ENCODE data around the gene HDAC4.

Gene HDAC4

GRCh38 chr2:239322416-239323086, 78.3 kb downstream of the HDAC4 start:
- DNase-seq: no peak

GRCh38 chr2:239321596-239322415, 79.0 kb downstream of the HDAC4 start:
- no peak for DNase-seq

DNA sequence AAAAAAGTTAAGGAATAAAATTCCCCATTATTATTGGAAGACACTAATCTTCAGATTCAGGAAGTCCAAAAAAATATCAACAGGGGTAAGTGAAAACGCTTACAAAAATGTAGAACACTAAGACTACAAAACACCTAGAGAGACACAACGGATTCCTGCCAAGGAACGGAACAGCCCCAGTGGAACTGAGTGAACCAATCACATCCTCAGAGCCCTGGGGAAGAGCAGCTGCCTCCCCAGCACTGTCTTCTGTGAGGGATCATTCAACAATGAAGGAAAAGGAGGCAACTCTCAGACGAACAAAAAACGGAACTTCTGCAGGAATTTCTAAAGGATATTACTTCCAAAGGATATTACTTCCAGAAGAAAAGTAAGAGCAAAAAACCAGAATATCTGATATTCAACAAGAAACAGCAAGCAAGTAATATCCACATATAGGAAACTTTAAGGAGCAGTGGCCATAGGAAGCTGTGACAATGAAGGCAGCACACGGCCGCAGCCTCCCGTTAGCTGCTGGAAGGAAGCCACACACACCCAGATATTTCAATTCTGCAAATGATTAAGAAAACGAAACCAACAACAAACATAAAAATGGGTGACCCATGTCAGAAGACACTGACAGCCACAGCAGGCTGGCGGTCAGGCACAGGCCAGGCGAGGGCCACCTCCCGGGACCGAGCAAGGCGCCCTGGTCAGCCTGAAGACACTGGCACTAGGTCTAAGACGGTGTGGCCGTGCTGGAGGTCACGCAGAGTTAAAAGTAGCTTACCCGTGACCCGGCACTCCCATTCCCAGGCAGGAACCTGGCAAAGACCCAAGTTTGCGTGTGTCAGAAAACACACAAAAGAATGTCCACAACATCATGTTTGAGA, 81.8 kb downstream of the HDAC4 start:
- no peak for DNase-seq

DNA sequence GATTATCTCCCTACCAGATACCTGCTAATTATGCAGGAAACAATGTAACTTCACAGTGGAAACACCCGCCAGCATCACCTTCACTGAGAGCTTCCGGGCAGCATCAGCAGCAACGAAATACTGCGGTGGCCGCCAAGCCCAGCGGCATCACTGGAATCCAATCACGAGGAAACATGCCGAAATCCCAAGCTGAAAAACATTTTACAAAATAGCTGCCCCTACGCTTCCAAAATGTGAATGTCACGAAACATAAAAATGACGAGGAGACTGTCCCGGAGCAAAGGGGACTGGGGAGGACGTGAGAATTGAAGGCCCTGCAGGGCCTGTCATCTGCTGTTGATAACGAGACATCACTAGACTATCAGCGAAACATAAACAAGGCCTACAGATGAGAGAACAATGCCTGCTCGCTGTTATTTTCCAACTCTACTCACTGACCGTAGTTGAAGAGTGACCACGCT, 82.6 kb downstream of the HDAC4 start:
- no peak for DNase-seq

DNA sequence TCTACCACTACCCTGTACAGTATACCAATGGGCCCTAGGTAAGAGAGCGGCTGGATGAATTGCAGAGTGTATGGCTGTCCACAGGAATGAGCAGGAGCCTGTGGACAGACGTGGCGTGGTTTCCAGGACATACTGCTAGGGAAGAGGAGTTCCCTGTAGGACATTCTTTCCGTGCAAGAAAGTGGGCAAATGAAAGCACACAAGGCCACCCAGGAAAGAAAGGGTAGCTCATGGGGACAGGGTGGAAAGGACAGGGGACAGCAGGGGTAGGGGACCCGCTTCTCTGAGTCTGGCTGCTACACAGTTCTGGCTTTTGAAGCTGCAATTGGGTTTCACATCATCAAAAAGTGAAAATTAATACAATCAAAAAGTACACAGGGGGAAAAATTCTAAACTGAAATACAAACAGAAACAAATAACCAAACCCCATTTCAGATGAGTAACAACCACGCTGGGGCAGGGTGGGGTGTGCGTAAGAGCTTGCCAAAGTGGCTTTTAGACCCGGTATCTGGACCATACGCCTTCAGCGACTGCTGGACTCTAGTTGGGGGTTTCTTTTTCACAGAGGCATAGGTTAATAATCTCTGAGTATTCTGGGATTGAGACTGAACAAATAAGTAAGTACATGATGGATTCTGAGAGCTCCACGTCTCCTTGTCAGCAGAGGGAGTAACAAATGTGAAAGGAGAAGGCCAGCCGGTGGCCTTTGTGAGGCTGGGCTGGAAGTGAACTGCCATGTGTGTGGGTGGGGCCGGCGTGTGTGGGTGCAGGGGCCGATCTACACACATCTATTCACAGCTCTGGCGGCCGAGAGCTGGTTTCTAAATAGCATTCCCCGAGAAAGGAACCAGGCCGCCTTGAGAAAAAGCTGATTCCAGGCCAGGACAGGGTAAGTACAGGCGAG, 84.0 kb downstream of the HDAC4 start:
- no peak for DNase-seq

- no peak for DNase-seq
These were observed 85.5 kb downstream of the HDAC4 start for GRCh38 chr2:239315308-239315707.

DNA sequence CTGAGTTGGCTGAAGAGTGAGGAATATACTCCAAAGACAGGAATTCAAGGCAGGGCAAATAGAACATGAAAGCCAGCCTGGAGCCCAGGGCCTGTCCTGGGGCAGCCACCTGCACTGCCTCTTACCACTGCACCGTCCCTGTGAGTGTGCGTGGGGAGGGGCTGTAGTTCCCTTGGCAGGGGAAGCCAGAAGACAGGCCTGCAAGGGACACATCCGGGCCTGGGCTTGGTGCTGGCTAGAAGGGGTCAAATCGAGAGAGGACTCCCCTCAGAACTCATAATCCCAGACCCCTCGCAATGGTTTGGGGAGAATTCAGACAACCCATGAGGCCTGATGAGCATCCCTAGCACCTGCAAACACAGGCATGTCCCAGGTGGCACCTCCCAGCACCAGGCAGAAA, 87.0 kb downstream of the HDAC4 start:
- DNase-seq: no peak

- no peak for DNase-seq
These were observed 87.8 kb downstream of the HDAC4 start for GRCh38 chr2:239312741-239313667.

- no peak for DNase-seq
These were observed 88.7 kb downstream of the HDAC4 start for GRCh38 chr2:239312081-239312511.

DNA sequence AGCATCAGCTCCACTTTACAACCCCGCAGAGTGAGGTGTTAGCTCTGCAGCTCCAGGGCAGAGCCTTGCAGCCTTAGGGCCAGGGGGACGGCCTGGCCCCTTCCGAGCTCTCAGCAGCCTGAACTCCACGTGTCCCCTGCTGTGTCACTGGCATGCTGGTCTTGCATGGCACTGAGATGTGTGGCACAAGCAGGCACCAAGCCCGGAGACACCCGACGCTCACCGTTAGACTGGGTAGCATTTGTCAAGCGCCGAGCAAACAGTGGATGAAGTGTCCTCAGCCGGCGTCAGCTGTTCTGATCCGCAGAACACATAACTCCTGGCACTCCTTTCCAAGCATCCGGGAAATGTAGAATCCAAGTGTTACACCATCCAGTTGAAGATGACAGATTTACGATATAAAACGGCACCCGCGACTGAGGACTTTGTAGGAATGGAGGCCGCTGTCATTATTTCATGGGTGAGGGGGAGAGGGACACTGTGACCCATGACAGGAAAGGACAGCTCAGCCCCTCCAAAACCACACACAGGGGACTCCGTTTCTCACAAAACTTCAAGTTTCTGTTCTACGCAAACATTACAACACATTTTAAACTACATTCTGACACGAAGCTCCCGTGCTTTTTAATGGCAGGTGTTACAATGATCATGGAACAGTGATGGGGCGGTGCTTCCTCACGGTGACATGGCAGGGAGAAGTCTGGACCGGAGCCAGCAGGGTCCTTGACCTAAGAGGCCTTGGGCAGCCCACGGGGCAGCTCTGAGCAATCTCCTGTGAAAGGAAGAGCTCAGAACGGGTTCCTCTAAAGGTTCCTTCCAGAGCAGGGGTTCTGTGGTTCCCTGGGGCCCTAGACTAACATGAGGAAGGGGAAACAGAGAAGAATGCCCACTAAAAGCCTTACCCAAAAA, 89.4 kb downstream of the HDAC4 start:
- DNase-seq: no peak

DNA sequence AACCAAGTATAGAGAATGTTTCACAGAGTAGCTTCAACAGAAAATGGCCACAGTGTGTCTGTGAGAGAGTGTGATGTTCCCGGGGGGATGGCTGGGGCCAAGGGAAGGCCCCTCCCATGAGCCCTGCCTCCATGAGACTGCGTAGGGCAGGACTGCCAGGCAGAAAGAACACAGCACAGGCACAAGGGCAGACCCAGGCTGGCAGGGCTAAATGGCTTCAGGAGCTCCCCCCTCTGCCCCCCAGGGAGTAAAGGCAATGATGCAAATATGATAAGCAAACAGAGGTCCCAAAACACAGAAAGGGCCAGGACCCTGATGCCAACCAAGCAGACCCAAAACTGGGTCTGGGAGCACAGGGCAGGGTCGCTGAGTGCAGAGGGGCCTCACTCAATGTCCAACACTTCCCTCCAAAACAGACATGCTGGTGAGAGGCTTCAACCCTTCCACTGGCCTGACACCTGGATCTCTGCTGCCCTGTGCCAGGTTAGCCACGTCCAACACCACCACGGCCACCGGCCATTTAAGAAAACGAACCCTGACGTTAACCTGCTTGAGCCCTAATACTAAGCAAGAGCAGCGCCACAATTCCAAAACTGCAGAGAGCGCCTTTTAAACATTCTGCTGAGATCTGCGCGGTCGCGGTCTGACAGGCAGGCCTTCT, 90.3 kb downstream of the HDAC4 start:
- no peak for DNase-seq

GRCh38 chr2:239309398-239310245, 91.2 kb downstream of the HDAC4 start:
- no peak for DNase-seq

- DNase-seq: no peak
These were observed 92.0 kb downstream of the HDAC4 start for GRCh38 chr2:239308661-239309397.

GRCh38 chr2:239307921-239308613, 92.8 kb downstream of the HDAC4 start:
- no peak for DNase-seq

GRCh38 chr2:239307221-239307569, 93.6 kb downstream of the HDAC4 start:
- no peak for DNase-seq

GRCh38 chr2:239306274-239307220, 94.3 kb downstream of the HDAC4 start:
- no peak for DNase-seq
